Measurements from ENCODE around the gene SERGEF.

GRCh38 chr11:18012906-18013781, at the start of gene SERGEF:
- TF ChIP-seq, protein P1, sequence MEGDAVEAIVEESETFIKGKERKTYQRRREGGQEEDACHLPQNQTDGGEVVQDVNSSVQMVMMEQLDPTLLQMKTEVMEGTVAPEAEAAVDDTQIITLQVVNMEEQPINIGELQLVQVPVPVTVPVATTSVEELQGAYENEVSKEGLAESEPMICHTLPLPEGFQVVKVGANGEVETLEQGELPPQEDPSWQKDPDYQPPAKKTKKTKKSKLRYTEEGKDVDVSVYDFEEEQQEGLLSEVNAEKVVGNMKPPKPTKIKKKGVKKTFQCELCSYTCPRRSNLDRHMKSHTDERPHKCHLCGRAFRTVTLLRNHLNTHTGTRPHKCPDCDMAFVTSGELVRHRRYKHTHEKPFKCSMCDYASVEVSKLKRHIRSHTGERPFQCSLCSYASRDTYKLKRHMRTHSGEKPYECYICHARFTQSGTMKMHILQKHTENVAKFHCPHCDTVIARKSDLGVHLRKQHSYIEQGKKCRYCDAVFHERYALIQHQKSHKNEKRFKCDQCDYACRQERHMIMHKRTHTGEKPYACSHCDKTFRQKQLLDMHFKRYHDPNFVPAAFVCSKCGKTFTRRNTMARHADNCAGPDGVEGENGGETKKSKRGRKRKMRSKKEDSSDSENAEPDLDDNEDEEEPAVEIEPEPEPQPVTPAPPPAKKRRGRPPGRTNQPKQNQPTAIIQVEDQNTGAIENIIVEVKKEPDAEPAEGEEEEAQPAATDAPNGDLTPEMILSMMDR (IDR thresholded peaks at IDR 0.05; ENCODE audit: low read depth, low read length, missing input control), result peak; percentile 24
- TF ChIP-seq YY1 (IDR thresholded peaks at IDR 0.05) (peak; percentile 86), SP1 (IDR thresholded peaks at IDR 0.05) (peak; percentile 23), TAF1 (conservative IDR thresholded peaks at IDR 0.05) (no peak), RAD21 (IDR thresholded peaks at IDR 0.05) (peak in 1 of 2 donors; percentile 3), REST (IDR thresholded peaks at IDR 0.05) (no peak), RXRA (IDR thresholded peaks at IDR 0.05) (peak in 1 of 2 donors; percentile 8), HNF4G (IDR thresholded peaks at IDR 0.05) (no peak), EGR1 (IDR thresholded peaks at IDR 0.05; ENCODE audit: low read depth in 2 of 2) (peak; percentile 17 to 68)
- TF ChIP-seq, protein P2, sequence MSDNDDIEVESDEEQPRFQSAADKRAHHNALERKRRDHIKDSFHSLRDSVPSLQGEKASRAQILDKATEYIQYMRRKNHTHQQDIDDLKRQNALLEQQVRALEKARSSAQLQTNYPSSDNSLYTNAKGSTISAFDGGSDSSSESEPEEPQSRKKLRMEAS (IDR thresholded peaks at IDR 0.05), result peak; percentile 14
